HG03159 (cell line): Measurements from ENCODE around the gene AQP5.
"Not testable (repeated sequence)": the region's sequence is repeated elsewhere in the genome, so short reads cannot be mapped to it uniquely, and the experiment has no call there.

Source experiments
- ATAC-seq: cut with Tn5 transposase; IDR thresholded peaks from one replicate; pipeline ENCODE4 v1.9.1; 2021; ENCODE audit warnings: mild to moderate bottlenecking, moderate library complexity; ENCODE audit not compliant: unreplicated experiment

Gene AQP5

DNA sequence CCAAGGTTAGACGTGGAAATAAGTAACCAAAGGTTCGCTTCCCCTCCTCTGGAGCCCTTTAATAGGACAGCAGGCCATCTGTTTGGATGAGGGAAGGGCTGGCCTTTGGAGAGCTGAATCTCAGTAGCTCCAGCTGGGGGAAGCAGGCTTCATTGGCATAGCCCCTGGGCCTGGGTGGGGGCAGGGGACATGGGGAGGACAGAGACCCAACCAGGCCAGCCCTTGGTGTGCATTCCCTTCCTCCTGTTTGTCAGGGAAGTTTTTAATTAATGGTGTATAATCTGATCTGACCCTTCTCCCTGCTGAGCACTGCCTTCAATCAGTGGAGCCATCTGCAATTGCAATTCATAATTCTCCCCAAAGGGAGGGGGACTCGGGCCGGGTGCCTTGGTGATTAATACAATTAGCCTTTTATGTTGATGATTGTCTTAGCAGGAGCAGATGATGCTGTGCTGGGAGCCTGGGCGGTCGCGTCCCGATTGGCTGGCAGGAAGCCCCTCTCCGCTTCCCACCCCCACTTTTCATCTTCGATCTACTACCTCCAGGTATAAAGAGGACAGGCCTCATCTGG, 17.4 kb downstream of the AQP5 start:
- ATAC-seq: no peak

DNA sequence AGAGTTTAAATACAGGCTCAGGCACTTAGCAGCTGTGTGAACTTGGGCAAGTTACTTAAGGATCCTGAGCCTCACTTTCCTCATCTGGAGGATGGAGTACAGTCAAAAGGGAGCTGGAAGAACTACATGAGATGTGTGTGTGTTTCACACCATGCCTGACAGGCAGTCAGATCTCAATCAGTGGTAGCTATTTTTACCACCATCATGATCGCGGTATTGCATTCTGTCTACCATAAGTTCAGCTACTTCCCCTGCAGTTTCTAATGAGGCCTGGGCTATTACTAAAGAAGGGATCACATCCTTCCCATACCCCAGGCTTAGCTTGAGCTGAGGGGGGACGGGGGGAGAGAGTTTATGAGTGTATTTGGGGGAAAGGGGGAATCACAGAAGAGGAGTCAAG, 18.1 kb downstream of the AQP5 start:
- no peak for ATAC-seq

DNA sequence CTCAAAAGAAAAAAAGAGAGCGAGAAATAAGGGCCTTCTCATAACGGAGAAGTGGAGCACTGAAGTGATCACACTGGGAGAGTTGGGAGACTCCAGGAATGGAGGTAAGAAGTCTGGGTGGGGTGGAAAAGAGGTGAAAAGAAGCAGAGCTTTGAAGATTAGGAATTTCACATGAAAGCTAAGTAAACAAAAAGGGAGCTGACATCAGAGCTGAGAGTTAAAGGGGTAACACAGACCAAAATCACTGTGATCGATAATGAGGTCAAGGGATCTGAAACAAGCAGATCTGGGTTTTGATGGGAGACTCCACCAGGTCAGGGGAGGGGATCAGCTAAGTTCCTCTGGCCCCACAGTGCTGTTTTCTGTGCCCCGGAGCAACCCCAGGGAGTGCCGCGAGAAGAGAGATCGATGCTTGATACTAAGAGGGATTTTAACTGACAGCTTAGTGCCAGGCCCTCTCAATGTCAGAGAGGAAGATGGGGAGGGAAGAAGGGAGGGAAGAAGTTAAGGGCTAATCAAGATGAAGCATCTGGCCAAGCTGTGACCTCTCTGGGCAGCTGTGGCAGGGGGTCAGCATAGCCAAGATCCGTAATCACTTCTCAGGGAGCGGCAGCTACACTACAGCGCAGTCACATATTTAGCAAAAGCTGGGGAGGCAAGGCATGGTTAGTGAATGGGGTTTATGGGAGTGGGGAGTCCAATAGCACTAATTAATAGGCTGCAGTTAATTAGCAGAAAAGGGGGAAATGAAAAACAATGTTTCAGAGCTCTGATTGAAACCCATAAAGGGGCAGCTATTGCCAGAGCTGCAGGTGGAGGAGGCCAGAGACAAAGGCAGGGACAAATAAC, 19.1 kb downstream of the AQP5 start:
- ATAC-seq: no peak

DNA sequence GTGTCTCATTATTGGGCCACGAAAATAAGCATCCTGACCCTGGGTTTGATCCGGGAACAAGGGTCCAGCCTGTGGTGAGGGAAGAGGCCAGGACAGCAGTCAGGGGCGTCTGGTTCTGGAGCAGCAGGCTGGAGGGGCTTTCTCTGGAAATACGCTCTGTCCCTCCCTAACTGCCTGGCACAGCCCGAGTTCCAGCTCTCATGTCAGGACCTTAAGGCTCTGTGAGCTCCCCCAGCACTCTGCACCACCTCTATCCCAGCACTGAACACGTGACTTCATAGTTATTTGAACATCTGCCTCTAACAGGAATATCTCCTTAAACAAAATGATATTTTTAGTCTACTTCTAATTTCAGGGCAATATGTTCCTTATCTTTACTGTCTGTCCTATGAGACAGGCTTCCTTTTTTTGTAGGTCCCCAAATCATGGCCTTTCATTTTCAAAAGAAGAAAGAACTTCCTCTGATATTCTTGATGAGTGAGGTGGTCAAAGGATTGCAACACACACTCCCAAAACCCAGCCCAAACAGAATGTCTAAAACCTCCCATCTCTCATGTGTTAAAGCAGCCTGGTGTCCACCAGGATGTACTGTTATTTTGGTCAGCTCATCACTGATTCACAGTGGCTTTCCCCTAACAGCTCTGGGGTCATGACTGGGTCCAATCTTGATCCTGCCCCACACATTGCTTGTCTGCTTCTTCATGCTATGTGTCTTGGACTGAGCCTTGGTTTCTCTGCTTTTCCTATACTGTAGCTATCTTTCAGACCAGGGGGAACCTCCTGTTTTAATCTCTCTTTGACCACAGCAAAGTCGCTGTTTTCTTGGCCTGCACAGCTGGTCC, 20.8 kb downstream of the AQP5 start:
- no peak for ATAC-seq

DNA sequence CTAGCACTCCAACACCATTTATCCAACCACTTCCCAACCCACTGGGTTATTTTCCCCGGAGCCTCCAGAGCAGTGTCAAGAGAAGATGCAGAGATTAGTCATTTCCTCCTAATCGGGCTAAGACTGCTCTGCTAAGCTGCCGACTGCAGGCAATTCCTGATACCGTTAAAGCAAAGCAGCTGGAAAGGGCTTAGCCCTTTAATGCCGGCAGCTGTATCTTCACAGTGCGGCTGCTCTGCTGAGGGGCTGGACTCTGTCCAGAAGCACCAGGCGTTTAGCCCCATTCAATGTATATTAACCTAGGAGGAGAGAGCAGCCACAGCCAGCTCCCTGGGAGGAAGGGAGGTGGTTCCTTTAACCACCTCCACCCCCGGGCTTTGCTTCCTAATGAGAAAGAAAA, 22.2 kb downstream of the AQP5 start:
- no peak for ATAC-seq

DNA sequence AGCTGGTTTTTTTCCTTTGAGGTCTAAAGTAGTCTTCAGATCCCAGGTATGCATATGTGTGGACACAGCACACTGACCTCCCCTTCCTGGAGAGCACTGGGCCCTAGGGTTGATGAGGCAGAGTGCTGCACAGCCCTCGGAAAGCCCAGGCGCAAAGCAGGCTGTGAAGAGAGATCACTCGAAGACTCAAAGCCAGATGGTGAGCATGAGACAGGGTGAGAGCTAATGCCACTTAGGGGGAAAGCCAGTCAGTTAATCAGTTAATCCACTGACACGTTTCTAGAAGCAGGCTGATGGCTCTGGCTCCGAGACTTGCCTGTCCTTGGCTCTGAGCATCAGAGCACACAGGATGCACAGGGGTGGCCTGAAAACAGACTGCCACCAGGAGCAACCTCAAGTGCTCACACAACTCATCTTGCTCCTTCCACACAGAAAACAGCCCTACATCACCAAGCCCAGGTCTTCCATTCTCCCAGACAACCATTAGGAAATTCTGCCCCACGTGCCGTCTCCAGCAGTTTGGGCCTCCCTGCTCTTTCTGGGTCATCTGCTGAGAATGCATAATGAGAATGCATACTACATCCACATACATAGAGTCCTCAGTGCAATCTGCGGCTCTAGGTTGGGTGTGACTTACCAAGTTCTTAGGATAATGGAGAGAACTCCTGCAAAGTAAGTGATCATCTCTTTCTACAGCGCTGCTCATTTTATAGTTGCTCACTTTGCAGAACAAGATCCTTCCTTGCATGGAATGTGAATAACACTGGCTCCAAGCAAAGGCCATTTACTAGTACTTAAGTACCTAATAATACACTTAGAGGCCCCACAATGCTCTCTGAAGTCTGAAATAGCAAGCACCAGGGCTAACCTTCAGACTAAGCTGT, 23.0 kb downstream of the AQP5 start:
- no peak for ATAC-seq

DNA sequence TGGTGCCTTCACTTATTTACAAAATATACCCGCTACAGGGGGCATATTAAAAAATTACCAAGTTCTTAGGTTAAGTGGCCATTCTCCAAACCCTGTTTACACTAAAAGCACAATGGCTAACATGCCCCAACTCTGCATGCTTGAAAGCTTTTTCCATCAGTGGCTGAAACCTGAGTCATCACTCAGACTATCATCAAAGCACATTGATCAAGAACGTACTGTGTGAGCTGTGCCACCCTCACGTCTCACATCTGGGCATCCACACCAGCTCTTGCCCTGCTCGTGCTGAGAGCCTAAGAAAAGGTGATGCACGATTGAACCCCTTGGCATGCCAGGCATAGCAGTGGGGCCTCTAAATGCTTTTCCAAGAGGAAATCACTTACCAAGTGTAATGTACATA, 24.3 kb downstream of the AQP5 start:
- ATAC-seq: no peak

DNA sequence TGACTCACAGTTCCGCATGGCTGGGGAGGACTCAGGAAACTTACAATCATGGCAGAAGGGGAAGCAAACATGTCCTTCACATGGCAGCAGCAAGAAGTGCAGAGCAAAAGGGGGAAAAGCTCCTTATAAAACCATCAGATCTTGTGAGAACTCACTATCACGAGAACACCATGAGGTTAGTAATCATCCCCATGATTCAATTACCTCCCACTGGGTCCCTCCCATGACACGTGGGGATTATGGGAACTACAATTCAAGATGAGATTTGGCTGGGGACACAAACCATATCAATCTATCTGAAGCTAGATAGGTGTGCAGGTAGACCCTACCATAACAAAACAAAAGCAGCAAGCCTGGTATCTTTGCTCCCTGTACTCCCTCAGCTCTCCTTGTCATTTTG, 24.8 kb downstream of the AQP5 start:
- ATAC-seq: not testable (repeated sequence)

DNA sequence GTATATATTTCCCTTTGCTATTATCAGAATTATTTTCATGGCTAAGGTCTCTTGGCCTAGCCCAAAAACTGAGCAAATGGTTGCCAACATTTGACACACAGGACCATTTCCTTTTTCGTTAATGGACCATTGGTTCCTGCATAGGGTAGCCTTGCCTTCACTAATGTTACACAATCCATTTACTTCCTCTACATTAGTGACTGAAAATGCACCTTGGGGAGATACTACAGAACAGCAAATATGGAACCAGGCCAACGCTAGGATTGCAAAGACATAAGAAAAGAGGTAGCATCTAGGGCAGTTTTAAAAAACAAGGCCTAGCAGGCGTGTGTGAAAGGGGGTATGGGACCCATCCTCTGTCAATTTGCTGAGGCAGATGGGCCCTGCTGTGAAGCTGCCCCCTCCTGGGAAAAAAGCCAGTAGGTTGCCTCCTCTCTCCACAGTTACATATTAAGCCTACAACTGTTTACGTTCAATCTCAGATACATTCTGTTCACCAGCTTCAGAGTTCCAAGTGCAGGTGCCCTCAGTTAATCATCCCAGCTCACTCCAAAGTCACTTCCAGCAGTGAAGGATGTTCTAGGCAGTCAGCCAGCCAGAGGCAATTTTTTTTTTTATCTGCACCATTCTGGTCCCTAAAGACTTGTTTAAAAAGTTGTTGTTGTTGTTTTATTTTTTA, 26.1 kb downstream of the AQP5 start:
- ATAC-seq: no peak

DNA sequence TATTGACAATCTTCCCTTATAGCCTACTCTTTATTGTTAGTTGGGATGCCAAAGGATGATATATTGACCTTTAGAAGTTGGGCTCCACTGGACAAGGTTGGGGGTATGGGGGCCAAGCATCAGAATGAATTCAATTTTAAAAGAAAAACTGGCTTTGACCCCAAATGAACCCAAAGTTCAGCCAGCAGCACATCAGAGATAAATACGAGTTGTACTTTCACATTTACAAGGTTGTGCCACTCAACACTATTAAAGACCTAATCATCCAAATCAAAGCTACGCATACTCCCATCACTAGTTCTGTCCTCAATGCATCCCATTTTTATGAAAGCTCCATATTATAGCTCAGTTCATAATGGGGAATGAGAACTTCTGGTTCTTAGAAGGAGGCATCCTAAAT, 27.7 kb downstream of the AQP5 start:
- not testable (repeated sequence) for ATAC-seq

DNA sequence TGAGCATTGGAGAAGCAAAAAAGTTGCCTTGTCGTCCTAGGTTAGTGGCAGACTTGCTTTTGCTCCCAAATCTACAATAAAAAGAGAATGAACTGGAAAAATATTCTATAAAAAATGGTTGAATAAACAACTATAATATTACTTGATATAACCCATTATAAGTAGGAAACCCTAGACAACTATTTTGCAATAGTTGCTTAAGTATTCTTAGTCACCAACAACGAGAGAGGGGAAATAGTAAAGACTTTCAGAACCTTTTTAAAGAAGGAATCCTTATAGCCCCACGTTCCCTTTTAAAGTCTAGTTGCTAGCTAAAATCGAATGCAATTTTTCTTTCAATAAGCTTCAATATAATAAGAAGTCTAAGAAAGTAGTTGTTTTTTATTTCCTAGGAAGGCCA, 28.6 kb downstream of the AQP5 start:
- no peak for ATAC-seq

DNA sequence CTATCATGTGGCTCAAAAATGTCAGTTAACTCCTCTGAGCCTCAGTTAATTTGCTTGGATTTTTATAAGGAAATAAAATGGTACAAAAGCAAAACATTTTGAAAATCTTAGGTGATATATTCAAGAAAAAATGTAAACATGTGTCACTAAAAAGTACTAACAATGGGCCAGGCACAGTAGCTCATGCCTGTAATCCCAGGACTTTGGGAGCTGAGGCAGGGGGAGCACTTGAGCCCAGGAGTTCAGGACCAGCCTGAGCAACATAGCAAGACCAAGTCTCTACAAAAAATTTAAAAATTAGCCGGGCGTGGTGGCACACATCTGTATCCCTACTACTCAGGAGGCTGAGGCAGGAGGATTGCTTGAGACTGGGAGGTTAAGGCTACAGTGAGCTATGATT, 36.8 kb downstream of the AQP5 start:
- ATAC-seq: no peak

DNA sequence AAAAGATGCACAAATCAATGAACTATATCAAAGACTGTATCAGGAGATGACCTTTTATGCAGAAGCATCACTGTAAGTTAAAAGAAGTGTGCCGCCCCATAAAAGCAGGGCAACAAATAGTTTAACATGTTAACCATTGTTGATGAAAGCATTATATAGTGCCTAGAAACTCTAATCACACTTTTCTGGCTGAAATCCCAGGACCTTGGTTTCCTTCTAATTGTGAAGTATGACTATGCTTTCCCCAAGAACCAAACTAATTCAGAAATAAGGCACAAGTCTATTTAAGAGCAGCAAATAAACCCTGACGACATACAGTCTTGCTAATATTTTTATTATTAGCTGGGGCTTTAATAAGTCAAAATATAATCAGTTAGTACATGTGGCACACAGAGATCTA, 41.9 kb downstream of the AQP5 start:
- ATAC-seq: no peak

DNA sequence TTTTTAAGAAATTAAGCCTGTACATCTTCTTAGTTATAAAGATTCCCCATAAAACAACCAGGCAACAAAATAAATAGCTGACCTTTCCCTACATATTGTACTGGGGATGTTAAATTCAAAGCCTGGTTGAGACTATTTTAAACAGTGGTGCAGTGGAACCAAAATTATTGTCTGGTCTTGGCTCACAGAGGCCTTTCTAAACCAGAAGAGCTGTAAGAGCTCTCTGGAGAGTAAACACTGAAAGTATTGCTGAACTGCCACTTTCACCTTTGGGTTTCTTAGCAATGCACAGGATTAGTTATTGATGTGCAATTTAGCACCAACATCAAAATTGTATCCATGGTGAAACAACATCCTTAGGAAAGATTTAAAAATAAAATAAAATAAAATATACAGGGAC, 43.0 kb downstream of the AQP5 start:
- ATAC-seq: no peak

DNA sequence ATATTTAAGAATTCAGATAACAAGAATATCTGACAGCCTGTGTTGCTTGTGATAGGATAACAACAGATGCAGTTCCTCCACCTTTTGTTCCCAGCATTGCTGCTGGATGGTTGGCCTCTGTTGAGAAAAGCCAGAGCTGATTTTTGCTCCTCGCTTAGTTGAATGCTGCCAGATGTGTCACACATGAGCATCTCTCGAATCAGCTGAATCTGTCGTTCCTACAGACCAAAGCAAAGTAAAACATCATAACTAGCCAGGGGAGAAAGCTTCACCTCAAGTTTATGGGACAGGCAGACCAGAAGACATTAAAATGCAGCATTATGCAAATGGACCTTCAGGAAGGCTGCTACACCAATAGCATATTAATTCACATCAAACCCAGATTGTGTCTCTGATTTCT, 43.5 kb downstream of the AQP5 start:
- ATAC-seq: no peak

DNA sequence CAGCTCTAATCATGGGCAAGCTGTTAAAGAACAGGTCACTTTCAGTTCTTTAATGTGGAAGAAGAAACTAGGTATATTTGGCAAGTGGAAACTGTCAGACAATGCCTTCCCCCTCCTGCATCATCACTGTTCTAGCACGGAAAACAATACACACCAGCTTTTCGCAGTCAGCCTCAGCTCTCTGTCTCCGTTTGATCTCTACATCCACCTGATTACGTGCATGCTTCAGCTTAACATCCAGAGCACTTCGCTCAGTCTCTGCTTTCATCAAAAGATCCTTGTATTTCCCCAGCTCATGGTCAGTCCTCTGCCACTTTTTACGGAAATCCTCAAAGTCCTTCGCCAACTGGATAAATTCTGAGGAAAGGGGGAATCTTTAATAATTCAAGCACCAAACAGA, 44.6 kb downstream of the AQP5 start:
- ATAC-seq: no peak

DNA sequence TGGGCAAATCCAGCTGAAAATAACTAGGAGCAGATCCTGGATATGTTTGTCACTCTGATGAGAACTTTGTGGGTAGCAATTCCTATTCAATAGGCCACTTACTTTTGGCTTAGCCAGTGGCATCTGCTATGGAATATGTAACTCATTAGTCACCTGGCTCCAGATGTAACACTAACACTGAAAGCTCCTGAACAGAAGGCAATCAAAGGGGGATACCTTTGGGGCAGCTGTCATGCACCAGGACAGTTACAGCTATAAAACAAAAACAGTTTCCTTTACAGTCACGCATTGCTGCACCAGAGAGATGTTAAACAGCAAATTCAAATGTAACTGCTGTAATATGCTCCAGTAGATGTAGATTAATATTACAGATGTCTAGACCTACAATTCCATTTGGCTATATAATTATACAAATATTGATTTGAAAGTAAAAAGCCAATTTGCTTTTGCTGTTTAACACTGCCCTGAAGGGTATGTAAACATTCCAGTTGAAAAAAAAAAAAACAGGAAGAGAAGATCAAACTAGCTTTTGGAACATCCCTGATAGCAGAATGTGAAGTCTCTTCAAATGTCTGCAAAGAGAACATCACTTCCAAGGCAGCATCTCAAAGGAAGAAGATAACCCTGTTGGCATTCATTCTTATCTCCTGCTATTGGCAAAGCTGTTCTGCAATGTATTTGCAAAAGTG, 45.2 kb downstream of the AQP5 start:
- no peak for ATAC-seq

DNA sequence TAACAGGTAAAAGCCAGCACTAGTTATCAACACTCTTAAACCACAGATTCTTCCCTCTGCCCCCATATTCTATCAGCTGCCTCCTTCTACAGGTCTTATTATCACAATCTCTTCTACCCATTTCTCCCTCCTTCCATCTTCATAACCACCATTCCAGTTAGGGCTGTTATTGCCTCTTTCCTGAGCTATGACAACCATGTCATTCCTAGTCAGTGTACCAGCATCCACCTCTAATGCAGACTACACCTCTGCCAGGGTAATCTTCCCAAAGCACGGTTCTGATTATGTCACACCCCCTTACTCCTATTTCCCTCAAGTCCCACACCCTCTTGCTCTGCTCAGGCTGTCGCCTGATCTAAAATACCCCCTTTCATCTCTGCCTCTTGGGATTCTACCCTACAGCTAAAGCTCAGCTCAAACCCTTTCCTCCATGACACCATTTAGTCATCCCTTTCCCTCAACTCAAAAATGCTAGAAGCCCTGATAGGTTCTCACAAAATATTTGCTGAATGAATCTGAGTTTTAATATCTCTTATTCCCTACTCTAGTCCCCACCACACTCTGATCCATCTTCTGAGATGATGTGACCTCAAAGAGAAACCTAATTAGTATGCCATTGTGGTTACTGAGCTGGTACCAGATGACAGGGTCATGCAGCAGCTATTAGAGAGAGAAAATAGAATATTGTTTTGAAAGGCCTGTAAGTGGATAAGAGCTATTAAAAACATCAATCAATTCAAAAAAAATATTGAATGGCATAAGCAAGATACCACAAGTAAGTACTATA, 51.9 kb downstream of the AQP5 start:
- ATAC-seq: no peak

DNA sequence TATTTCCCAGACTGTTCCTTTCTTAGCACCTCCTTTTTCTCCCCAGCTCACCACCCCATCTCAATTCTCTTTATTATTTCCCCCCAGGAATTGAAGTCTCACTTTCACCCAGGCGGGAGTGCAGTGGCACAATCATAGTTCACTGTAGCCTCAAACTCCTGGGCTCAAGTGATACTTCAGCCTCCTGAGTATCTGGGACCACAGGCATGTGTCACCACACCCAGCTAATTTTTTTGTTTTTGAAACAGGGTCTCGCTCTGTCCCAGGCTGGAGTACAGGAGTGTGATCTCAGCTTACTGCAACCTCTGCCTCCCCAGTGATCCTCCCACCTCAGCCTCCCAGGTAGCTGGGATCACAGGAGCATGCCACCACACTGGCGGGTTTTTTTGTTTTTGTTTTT, 52.7 kb downstream of the AQP5 start:
- no peak for ATAC-seq
